ENCODE measurements around the gene COX5A. TPM values are rescaled to one million over a fixed set of nuclear protein-coding genes. Genes with fewer than 3 reads are reported as not detected.

COX5A gene
- total and polyA plus RNA-seq, 2 of the 13 experiments (the other 11 are each of a cell fraction or from before 2014, with no cell fraction given) = 158 to 218 TPM

DNA sequence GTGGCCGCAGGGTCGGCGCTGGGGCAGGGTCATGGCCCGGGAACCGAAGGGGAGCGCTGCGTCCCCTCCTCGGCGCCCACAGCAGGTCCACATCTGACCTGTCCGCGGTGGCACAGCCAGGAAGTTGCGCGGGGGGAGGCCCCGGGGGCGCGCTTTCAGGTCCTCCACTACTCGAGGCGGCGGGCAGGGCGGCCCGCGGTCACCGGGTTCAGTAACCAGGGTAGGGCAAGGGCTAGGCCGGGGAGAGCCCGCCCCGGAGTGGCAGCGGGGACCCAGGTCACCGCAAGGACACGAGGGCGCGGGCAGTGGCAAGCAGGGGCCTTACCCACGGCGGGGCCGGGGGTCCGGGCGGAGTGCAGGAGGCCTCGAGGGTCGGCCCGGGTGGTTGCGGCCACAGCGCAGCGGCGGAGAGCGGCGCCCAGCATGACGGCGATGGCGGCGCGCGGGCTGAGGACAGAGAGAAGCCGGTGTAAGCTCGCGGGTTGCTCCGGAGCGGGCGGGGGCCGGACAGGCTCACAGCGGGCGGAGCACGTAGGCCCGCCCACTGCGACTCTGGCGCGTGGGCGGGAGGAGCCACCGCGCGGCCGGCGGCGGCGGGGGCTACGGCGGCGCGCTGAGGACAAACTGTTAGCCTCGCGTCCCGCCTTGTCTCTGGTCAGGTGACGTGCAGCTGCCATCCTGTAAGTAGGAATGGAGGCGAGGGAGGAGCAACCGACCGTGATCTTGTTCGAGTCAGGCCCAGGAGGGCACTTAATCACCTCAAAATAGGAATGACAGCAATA is at the start of gene COX5A (continued):
- TF ChIP-seq, protein P1, sequence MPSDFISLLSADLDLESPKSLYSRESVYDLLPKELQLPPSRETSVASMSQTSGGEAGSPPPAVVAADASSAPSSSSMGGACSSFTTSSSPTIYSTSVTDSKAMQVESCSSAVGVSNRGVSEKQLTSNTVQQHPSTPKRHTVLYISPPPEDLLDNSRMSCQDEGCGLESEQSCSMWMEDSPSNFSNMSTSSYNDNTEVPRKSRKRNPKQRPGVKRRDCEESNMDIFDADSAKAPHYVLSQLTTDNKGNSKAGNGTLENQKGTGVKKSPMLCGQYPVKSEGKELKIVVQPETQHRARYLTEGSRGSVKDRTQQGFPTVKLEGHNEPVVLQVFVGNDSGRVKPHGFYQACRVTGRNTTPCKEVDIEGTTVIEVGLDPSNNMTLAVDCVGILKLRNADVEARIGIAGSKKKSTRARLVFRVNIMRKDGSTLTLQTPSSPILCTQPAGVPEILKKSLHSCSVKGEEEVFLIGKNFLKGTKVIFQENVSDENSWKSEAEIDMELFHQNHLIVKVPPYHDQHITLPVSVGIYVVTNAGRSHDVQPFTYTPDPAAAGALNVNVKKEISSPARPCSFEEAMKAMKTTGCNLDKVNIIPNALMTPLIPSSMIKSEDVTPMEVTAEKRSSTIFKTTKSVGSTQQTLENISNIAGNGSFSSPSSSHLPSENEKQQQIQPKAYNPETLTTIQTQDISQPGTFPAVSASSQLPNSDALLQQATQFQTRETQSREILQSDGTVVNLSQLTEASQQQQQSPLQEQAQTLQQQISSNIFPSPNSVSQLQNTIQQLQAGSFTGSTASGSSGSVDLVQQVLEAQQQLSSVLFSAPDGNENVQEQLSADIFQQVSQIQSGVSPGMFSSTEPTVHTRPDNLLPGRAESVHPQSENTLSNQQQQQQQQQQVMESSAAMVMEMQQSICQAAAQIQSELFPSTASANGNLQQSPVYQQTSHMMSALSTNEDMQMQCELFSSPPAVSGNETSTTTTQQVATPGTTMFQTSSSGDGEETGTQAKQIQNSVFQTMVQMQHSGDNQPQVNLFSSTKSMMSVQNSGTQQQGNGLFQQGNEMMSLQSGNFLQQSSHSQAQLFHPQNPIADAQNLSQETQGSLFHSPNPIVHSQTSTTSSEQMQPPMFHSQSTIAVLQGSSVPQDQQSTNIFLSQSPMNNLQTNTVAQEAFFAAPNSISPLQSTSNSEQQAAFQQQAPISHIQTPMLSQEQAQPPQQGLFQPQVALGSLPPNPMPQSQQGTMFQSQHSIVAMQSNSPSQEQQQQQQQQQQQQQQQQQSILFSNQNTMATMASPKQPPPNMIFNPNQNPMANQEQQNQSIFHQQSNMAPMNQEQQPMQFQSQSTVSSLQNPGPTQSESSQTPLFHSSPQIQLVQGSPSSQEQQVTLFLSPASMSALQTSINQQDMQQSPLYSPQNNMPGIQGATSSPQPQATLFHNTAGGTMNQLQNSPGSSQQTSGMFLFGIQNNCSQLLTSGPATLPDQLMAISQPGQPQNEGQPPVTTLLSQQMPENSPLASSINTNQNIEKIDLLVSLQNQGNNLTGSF (CRISPR knock-in tag; IDR thresholded peaks at IDR 0.05) = no peak
- TF ChIP-seq ZFP62 (CRISPR knock-in tag; IDR thresholded peaks at IDR 0.05) = no peak
- no peak for TF ChIP-seq MIXL1 (CRISPR knock-in tag; IDR thresholded peaks at IDR 0.05)
- no peak for TF ChIP-seq MTA3 (CRISPR knock-in tag; IDR thresholded peaks at IDR 0.05)
- no peak for TF ChIP-seq ZNF605 (CRISPR knock-in tag; IDR thresholded peaks at IDR 0.05)
- TF ChIP-seq, protein P2, sequence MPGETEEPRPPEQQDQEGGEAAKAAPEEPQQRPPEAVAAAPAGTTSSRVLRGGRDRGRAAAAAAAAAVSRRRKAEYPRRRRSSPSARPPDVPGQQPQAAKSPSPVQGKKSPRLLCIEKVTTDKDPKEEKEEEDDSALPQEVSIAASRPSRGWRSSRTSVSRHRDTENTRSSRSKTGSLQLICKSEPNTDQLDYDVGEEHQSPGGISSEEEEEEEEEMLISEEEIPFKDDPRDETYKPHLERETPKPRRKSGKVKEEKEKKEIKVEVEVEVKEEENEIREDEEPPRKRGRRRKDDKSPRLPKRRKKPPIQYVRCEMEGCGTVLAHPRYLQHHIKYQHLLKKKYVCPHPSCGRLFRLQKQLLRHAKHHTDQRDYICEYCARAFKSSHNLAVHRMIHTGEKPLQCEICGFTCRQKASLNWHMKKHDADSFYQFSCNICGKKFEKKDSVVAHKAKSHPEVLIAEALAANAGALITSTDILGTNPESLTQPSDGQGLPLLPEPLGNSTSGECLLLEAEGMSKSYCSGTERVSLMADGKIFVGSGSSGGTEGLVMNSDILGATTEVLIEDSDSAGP (CRISPR knock-in tag; IDR thresholded peaks at IDR 0.05; ENCODE audit: borderline replicate concordance) = peak; percentile 96
- no peak for TF ChIP-seq HOXD1 (CRISPR knock-in tag; IDR thresholded peaks at IDR 0.05)
- peak; percentile 35; the same call in 1 of the 2 replicates for TF ChIP-seq HNF4A (CRISPR knock-in tag; IDR thresholded peaks at IDR 0.05)
- TF ChIP-seq MTF2 (CRISPR knock-in tag; IDR thresholded peaks at IDR 0.05; ENCODE audit: borderline replicate concordance) = no peak; the same call in none of the 2 replicates
- TF ChIP-seq KLF15 (CRISPR knock-in tag; IDR thresholded peaks at IDR 0.05; ENCODE audit: borderline replicate concordance) = no peak
- peak; percentile 81 for TF ChIP-seq ZNF883 (CRISPR knock-in tag; IDR thresholded peaks at IDR 0.05; ENCODE audit: not compliant biosample characterization)
- no peak for TF ChIP-seq TBP (CRISPR knock-in tag; IDR thresholded peaks at IDR 0.05)
- TF ChIP-seq EHMT2 (IDR thresholded peaks at IDR 0.05; ENCODE audit: borderline replicate concordance, low read depth, low read length) = no peak
- TF ChIP-seq EZH2 (conservative IDR thresholded peaks at IDR 0.05; ENCODE audit: low read depth, low read length) = no peak
- TF ChIP-seq SRSF4 (IDR thresholded peaks at IDR 0.05; ENCODE audit: low read depth, low read length, poor library complexity, severe bottlenecking) = no peak
- TF ChIP-seq, protein P3, sequence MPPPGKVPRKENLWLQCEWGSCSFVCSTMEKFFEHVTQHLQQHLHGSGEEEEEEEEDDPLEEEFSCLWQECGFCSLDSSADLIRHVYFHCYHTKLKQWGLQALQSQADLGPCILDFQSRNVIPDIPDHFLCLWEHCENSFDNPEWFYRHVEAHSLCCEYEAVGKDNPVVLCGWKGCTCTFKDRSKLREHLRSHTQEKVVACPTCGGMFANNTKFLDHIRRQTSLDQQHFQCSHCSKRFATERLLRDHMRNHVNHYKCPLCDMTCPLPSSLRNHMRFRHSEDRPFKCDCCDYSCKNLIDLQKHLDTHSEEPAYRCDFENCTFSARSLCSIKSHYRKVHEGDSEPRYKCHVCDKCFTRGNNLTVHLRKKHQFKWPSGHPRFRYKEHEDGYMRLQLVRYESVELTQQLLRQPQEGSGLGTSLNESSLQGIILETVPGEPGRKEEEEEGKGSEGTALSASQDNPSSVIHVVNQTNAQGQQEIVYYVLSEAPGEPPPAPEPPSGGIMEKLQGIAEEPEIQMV (CRISPR knock-in tag; IDR thresholded peaks at IDR 0.05; ENCODE audit: low read depth) = no peak; the same call in 1 of the 2 replicates
- TF ChIP-seq, protein P4, sequence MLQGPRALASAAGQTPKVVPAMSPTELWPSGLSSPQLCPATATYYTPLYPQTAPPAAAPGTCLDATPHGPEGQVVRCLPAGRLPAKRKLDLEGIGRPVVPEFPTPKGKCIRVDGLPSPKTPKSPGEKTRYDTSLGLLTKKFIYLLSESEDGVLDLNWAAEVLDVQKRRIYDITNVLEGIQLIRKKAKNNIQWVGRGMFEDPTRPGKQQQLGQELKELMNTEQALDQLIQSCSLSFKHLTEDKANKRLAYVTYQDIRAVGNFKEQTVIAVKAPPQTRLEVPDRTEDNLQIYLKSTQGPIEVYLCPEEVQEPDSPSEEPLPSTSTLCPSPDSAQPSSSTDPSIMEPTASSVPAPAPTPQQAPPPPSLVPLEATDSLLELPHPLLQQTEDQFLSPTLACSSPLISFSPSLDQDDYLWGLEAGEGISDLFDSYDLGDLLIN (CRISPR knock-in tag; IDR thresholded peaks at IDR 0.05; ENCODE audit: borderline replicate concordance) = no peak
- peak; percentile 92; the same call in 1 of the 2 replicates for TF ChIP-seq ZNF558 (CRISPR knock-in tag; IDR thresholded peaks at IDR 0.05; ENCODE audit: borderline replicate concordance)

Measured in HepG2 (cell line).